Nucleus accumbens (tissue), 56 donors: ENCODE measurements around the gene CPZ.

ENCODE experiments used
- DNase-seq, 56 donors: peaks; one replicate each; lab custom pipeline; 2025; lab: John Stamatoyannopoulos, UW

Gene CPZ

DNA sequence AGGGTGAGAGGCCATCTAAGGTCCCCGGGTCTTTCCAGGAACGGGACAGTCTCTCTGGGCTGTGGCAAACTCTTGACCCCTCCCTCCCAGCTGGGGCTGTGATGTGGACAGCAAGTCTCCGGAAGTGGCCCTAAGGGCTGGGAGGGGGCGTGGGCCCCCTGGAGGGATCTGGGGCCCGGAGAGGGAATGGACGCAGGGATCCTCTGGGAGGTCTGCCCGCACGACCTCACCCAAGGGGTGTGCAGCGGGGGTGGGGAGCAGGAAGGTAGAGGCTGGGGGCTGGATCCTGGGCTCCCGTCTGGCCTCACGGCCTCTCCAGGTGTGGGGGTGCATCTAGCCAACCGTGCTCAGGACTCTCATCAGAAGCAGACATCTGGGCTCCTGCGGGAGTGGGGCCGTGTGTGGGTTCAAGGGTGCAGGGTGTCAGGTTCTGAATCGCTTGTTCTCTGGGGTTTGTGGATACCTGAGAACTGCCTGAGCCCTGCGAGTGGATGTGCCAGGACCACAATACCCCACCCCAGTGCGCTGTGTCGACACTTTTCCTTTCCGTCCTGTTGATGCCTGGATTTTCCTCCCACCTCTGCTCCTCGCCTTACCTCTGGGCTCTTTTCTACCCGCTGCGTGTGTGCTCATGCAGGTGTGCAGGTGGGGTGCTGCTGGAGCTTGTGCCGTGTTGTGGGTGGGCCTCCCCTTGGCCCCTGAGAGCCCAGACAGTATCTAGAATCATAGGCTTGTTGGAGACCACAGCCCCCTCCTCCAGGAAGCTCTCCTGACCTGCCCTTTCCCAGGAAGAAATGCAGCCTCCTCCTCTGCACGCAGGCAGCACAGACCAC lies 915 bp downstream of the CPZ start:
- no peak for DNase-seq

DNA sequence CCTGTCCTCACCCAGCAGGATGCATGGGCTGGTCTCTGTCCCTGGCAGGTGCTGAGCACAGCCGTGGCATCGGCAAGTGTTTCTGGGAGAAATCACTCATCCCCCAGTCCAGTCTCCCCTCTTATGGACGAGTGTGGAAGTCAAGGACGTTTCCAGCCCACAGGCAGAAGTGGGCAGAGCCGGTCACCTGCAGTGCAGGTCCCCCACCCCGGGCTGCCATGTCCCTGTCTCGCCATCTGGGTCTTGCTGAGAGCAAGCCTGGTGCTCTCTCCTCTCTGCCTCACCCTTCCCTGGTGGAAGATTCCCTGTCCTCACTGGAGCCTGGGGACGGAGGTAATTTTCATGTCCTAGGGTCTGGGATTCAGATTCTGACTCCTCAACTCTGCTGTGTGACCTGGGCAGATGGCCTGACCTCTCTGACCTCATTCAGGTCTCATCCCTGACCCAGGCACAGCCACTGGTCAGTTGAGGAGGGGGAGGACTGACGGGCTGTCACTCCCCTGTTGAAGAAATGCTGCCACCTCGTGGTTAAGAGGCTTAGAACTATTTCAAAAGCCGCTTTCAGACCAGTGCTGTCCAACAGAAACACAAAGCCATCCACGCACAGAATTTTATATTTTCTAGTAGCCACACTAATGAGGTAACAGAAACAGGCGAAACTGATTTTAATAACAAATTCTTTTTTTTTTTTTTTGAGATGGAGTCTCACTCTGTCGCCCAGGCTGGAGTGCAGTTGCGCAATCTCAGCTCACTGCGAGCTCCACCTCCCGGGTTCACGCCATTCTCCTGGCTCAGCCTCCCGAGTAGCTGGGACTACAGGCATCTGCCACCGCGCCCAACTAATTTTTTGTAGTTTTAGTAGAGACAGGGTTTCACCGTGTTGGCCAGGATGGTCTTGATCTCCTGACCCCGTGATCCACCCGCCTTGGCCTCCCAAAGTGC lies 1.8 kb downstream of the CPZ start:
- DNase-seq, result peak in 15 of 56 donors; percentile 3 to 42 (median 18)

DNA sequence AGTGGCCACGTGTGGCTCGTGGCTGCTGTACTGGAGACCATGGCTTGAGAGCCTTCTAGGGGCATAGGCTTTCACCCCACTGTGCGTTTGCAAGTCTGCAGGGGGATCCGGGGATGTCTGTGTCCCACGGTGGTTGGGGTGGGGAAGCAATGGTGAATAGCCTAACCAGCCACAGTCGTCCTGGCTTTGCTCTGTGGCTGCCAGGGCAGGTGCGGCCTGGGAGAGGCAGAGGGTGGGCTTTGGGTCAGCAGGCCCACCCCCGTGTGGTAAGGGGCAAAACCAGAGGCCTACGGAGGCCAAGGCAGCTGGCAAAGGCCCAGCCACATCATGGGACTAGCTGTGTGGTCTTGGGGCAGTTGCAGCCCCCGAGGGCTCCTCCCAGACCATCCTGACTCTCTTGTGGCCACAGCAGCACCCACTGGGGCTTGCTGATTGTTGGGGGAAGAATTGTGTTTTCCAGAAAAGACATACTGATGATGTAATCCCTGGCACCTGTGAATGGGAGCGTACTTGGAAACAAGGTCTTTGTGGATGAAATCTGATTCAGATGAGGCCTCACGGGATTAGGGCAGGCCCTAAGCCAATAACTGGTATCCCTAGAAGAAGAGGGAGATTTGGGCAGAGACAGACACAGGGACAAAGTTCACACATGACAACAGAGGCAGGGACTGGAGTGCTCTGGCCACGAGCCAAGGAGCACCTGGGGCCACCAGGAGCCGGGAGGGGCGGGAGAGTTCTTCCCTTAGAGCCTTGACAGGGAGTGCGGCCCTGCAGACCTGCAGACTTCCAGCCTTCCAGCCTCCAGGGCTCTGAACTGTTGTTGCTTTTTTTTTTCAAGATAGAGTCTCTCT lies 2.9 kb downstream of the CPZ start:
- DNase-seq, result no peak

DNA sequence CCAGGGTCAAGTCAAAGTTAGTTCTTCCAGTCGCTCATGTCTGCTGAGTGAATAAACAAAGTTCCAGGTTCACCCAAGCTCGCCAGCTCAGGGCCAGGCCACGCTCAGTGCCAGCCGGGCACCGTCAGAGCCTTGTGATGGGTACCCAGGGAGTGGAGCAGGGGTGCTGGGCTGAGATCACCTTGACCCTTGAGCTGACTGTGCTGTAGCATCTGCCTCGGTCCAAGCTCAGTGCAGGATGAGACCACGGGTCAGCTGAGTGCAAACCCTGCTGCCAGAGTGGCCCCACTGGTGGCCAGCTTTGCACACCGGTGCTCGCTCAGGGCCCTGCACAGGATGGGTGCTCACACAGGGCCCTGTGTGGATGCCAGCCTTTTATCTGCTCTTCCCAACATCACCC lies 4.3 kb downstream of the CPZ start:
- no peak for DNase-seq

DNA sequence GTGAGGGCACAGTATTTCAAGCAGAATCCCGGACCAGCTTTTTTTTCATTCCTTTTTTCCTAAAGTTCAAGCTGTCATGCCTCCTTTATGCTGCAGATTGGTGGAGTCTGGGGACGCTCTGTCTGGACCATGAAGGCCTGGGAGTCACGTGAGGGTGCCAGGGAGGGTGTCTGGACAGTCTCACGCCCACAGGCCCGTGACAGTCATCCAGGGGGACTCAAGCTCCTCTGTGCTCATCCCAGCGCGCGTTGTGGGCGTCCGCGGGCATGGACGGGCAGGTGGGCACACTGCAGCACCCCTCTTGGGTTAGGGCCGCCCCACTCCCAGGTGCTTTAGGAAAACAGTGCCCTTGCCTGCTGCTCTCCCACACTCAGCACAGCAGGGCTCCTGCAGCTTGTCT lies 4.8 kb downstream of the CPZ start:
- no peak for DNase-seq

DNA sequence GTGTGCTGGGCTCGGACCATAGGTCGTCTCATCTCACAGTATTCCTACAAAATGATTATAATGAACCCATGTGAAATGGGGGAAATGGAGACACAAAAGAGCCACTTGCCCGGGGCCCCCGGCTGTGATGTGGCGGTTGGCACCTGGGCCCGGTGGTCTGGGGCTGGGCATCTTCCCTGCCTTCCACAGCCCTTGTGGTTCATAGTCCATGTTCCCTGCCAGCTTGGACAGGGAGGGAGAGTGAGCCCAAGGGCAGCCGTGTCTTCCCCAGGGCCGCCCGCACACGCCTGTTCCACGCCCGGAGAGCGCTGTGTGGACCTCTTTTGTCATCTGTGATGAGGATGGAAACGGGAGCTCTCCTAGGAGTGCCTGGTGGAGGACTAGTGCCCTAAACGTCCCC lies 5.2 kb downstream of the CPZ start:
- no peak for DNase-seq

DNA sequence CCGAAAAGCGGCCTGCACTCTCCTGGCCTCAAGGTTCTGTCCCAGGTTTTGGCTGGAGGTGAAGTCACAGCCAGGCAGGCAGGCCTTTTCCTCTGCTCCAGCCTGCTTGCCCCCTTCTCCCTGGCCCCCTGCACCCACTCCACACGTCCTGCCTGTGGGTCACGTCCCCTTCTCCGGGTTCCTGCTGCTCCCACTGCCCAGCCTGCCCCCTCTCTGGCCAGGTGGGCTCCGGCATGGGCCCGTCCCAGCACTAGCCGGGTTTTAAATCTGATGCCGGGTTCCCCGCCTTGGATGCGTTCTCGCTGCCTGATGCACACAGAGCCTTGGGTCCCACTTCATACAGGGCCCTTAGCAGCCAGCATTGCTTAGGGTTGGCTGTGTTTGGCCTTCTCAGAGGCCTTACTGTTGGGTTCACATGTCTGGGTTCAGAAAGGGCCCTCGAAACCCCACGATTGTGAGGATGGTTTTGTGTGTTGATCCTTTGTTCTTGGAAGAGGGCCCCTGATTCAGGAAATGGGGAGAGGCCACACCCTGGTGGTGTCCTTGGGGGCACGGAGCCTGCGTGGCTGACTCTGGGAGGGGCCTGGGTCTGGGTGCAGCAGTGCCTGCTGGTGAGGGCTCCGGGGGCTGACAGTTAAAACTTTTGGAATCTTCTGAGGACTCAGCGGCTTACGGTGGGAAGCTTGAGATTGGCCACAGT lies 6.0 kb downstream of the CPZ start:
- no peak for DNase-seq

DNA sequence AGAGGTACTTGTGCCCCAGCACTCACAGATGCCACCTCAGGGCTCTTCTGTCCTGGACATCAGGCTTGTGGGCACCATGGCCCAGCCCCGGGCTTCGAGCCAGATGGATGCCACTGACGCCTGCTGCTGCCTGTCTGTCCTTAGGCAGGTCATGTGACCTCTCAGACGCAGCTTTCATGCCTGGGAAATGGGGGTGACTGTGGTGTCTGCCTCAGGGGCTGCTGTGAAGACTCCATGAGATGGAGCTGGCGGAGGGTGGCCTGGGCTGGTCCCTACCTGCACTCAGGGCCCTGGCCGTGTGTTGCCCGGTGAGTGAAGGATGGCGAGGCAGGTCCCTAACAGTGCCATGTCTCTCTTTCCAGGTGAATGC lies 6.5 kb downstream of the CPZ start:
- DNase-seq, result no peak

DNA sequence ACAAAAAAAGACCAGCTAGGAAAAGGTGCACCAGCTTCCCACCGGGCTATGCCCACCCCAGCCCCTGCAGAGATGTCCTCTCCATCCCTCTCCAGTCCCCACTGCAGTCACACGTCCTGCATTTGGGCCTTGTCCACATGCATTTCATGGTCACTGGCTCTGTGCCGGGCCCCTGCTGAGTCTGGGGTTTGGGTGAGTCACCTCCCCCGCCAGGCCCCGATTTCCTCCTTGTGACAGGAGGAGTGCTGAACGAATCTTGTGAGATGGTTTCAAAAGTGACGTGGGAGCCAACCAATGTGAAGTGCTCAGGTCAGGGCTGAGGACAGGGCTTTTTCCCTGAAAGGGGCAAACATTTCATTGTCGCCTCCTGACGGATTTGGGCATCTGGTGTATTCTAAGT lies 7.1 kb downstream of the CPZ start:
- no peak for DNase-seq

DNA sequence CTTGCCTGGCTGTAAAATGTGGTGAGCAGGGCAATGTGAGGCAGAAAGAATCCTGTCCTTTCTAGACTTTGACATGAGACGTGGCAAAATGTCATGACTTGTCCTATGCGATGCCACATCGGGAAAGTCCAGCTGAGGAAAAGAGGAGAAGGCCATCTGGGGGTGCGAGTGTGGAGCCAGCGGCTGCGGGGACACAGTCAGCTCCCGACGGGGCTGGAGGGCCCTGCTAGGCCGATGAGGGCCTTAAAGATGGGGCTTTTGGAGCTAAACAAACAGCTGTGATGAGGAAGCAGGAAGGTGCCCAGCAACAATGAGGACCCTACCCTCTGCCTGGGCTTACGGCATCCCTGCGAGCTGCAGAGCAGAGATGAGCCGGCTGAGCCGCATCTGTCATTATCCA lies 7.7 kb downstream of the CPZ start:
- no peak for DNase-seq

DNA sequence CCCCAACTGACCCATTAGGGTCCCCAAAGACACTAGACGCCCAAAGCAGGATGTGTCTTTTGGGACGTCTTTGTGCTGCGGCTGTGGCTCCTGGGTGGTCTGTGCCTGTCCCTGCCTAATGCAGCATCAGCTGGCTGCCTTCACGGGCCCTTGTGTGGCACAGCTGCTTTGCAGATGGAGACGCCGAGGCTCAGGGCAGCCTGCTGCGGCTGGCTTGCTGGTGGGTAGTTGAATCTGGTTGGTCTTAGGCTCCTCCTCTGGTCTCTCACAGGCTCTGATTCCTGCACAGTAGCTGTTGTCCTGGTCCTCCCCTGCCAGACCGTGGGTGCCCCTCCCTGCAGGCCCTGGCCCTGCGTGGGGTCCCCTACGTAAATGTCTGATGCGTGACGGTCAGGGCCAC lies 8.1 kb downstream of the CPZ start:
- DNase-seq, result no peak

DNA sequence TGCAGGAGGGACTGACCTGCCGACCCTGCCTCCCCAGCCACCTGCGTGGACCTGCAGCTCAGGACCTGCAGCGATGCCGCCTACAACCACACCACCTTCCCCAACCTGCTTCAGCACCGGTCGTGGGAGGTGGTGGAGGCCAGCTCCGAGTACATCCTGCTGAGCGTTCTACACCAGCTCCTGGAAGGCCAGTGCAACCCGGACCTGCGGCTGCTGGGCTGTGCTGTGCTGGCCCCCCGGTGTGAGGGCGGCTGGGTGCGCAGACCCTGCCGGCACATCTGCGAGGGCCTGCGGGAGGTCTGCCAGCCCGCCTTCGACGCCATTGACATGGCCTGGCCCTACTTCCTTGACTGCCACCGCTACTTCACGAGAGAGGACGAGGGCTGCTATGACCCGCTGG lies 8.5 kb downstream of the CPZ start:
- no peak for DNase-seq

DNA sequence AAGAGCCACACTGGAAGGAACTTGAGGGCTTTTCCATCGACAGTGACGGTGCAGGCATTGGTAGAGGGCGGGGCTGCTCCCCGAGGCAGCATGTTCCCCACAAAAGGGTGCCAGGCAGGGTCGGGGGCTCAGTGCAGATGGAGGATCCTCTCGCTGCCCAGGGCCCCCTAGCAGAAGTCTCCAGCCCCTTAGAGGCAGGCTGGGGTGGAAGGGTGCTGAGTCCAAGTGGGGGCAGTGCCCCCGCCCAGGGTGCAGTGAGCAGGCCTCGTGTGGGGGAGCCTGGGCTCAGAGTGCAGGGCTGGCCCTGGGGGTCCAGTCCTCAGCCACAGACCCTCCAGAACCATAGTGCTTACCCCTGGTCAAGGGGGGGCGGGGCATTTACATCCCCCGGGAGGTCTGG lies 9.0 kb downstream of the CPZ start:
- DNase-seq, result no peak

DNA sequence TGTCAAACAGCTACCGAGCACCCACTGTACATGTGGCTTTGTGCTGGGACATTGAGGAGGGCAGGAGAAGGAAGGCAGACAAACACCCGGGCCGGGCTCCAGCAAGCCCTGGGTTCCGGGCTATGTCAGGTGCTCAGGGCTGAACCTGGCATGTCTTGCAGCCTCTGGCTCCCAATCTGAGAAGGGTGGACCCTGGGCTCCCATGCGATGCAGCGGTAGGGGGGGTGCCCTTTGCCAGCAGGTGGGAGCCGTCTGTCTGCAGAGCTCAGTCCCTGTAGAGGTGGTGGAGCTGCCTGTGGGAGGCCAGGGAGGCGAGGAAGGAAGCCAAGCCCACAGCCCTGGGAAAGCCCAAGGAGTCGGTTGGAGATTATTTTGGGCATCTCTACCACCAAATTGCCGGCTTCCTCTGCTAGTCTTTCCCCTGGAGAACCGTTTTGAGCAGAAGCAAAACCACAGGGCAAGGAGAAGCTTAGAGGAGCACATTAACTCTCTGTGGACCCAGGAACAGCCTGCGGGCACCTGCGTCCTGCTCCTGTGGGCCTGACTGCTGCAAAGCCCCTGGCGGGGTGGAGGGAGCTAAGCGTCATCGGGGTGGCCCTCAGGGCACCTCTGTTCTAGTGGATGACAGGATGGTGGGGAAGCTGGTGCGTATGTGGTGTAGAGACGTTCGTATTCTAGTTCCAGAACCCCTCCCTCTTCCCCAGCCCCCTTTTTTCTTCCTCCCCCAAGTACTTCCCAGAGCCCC lies 10.3 kb downstream of the CPZ start:
- no peak for DNase-seq

DNA sequence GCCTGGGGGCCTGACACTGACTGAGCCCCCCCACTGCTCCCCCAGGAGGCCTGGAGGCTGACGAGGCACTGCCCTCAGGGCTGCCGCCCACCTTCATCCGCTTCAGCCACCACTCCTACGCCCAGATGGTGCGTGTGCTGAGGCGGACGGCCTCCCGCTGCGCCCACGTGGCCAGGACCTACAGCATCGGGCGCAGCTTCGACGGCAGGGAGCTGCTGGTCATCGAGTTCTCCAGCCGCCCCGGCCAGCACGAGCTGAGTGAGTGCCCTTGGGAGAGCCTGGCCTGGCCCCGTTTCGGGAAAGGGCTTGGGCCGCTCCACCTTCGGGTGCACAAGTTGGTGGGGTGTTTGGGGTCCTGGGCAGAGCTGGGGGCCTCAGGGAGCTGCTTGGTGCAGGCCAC lies 11.4 kb downstream of the CPZ start:
- DNase-seq, result no peak

DNA sequence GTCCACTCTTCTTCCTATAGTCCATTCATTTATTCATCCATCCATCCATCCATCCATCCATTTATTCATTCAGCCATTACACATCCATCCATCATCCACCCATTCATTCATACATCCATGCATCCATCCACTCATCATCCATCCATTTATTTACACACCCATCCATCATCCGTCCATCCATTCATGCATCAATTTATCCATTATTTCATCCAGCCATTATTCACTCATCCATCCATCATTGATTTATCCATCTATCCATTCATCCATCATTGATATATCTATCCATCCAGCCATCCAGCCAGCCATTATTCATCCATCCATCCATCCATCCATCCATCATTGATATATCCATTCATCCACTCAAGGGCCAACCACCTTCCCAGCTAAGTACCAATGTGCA lies 12.7 kb downstream of the CPZ start:
- DNase-seq, result no peak

DNA sequence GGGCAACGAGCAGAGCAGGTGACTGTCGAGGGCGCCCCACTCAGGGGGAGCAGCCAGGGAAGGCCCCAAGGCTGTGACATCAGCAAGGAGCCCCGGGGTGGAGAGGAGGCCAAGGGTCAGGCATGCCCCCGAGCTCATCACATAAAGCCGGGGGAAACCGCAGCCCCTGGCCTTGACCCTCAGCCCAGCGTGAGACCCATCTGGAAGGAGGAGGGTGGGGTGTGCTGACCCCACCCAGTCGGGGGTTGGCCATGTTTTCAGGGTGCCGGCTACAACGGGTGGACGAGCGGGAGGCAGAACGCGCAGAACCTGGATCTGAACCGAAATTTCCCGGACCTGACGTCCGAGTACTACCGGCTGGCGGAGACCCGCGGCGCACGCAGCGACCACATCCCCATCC lies 13.9 kb downstream of the CPZ start:
- no peak for DNase-seq

DNA sequence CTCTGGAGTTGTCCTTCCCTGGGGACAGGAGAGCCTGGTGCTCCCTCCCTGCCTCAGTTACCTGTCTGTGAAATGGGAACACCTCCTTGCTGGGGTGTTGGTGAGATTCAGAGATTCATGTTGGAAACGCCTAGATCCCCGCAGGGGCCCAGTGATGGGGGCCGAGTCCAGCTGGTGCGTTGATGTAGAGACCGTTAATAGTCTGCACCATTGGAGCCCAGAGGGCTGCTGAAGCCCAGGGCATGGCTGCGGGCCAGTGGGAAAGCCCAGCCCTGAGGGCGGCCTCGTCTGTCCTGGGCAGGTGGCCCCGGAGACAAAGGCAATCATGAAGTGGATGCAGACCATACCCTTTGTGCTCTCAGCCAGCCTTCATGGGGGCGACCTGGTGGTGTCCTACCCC lies 14.4 kb downstream of the CPZ start:
- DNase-seq, result no peak
